HCT116 (cell line): ENCODE results near the gene CTXN3. TPM values are rescaled to one million over a fixed set of nuclear protein-coding genes. Genes with fewer than 3 reads are reported as not detected.

Experiments
- ATAC-seq: fragments of 200-7000 bp; cut with Tn5 transposase; 2 replicates; pipeline ENCODE4 v1.9.1; 2020; ENCODE audit warnings: mild to moderate bottlenecking, moderate library complexity
- BruUV-seq: library from RNA; stranded (reverse); fragments of 400-500 nt; replicated peaks from 2 replicates; lab custom pipeline; 2021; lab: Mats Ljungman, UMichigan
- CTCF ChIA-PET: fragments of 300-600 bp; sonication (Branson Sonifier 250); formaldehyde crosslinking; loops from one replicate; lab custom pipeline; 2021; ENCODE audit warnings: antibody characterized with exemption; lab: Charles Lee
- POLR2A ChIA-PET: fragments of 300-600, 350-600 bp; sonication (Branson Sonifier 250); formaldehyde crosslinking; loops from one replicate; lab custom pipeline; 2021; ENCODE audit warnings: antibody characterized with exemption; lab: Charles Lee
- RAD21 ChIA-PET, 2 experiments: fragments of 300-600 bp; sonication (Branson Sonifier 250); formaldehyde crosslinking; loops; one replicate each; lab custom pipeline; 2023; ENCODE audit warnings: low total read pairs in 2 of 2; ENCODE audit not compliant: uncharacterized antibody in 2 of 2, unreplicated experiment in 2 of 2, low non-redundant PET in 1 of 2; lab: Charles Lee
- DNase-seq: peaks from one replicate; pipeline ENCODE4 v3.0.0-alpha.2; 2010; ENCODE audit warnings: low read depth, low spot score
- H2AFZ ChIP-seq: fragments of 200-600 bp; shearing (Covaris generic), sonication (generic); 2 replicates; pipeline ENCODE4 v1.6.1; 2017; ENCODE audit warnings: low read depth, mixed run types, mixed read lengths, antibody characterized with exemption, low read length; ENCODE audit not compliant: poor library complexity, severe bottlenecking
- H3K27ac ChIP-seq: 2 replicates; pipeline ENCODE4 v1.5.1; 2012; ENCODE audit warnings: low read depth, low read length
- H3K27me3 ChIP-seq: fragments of 200-600 bp; sonication (generic); 2 replicates; pipeline ENCODE4 v1.6.1; 2016; ENCODE audit warnings: mixed run types, low read length, mixed read lengths; ENCODE audit not compliant: insufficient read depth
- H3K36me3 ChIP-seq, 2 experiments: fragments of 200-500 bp in 1 of 2; fragments of 200-600 bp in 1 of 2; sonication (Bioruptor generic) in 1 of 2; sonication (generic) in 1 of 2; 2 replicates each; pipeline versions ENCODE4 v1.5.1 to v1.6.1; 2014 to 2016; ENCODE audit warnings: low read length in 2 of 2, inconsistent platforms in 1 of 2, mixed read lengths in 1 of 2, mixed run types in 1 of 2; ENCODE audit not compliant: insufficient read depth in 2 of 2, control insufficient read depth in 1 of 2
- H3K4me1 ChIP-seq, 2 experiments: fragments of 200-600 bp in 1 of 2; sonication (generic) in 1 of 2; 2 replicates each; pipeline versions ENCODE4 v1.5.1 to v1.6.1; 2012 to 2017; ENCODE audit warnings: low read length in 2 of 2, inconsistent platforms in 1 of 2, mild to moderate bottlenecking in 1 of 2, mixed read lengths in 1 of 2, mixed run types in 1 of 2, moderate library complexity in 1 of 2; ENCODE audit not compliant: insufficient read depth in 2 of 2, control insufficient read depth in 1 of 2
- H3K4me2 ChIP-seq: fragments of 200-600 bp; sonication (generic); 2 replicates; pipeline ENCODE4 v1.6.1; 2017; ENCODE audit warnings: mixed run types, low read length, mixed read lengths
- H3K4me3 ChIP-seq, 2 experiments: fragments of 200-600 bp in 1 of 2; sonication (generic) in 1 of 2; replicated peaks in 1 of 2; 2 replicates each; pipeline ENCODE4 v1.5.1; 2011 to 2016; ENCODE audit warnings: low read length in 2 of 2, control low read depth in 1 of 2, low read depth in 1 of 2, mild to moderate bottlenecking in 1 of 2, mixed read lengths in 1 of 2, mixed run types in 1 of 2
- H3K79me2 ChIP-seq: fragments of 200-600 bp; sonication (generic); 2 replicates; pipeline ENCODE4 v1.6.1; 2017; ENCODE audit warnings: mild to moderate bottlenecking, mixed run types, low read length, moderate library complexity, mixed read lengths; ENCODE audit not compliant: insufficient read depth
- H3K9ac ChIP-seq: fragments of 200-600 bp; sonication (generic); 2 replicates; pipeline ENCODE4 v1.6.1; 2016; ENCODE audit warnings: low read length, mixed read lengths
- H3K9me2 ChIP-seq: fragments of 200-600 bp; sonication (generic), shearing (Covaris generic); 2 replicates; pipeline ENCODE4 v1.6.1; 2017; ENCODE audit warnings: mixed run types, mild to moderate bottlenecking, moderate library complexity; ENCODE audit not compliant: insufficient read depth
- H3K9me3 ChIP-seq, 2 experiments: fragments of 200-500 bp in 1 of 2; fragments of 200-600 bp in 1 of 2; sonication (Bioruptor generic) in 1 of 2; sonication (generic) in 1 of 2; 2 replicates each; pipeline ENCODE4 v1.6.1; 2014 to 2017; ENCODE audit warnings: low read length in 2 of 2, mixed read lengths in 2 of 2, inconsistent platforms in 1 of 2, low read depth in 1 of 2, mild to moderate bottlenecking in 1 of 2, mixed run types in 1 of 2, moderate library complexity in 1 of 2; ENCODE audit not compliant: control insufficient read depth in 1 of 2, insufficient read depth in 1 of 2
- H4K20me1 ChIP-seq: fragments of 200-600 bp; sonication (generic), shearing (Covaris generic); 2 replicates; pipeline ENCODE4 v1.6.1; 2017; ENCODE audit warnings: mixed run types, mild to moderate bottlenecking, moderate library complexity; ENCODE audit not compliant: insufficient read depth
- CBX3 ChIP-seq: IDR thresholded peaks from 2 replicates; pipeline ENCODE4 v1.6.1; 2012; ENCODE audit warnings: low read depth
- CEBPB ChIP-seq: IDR thresholded peaks from 2 replicates; pipeline ENCODE4 v1.6.1; 2012; ENCODE audit warnings: low read depth
- EGR1 ChIP-seq: IDR thresholded peaks from 2 replicates; pipeline ENCODE4 v1.6.1; 2012; ENCODE audit warnings: low read depth
- ELF1 ChIP-seq: IDR thresholded peaks from 2 replicates; pipeline ENCODE4 v1.6.1; 2012; ENCODE audit warnings: low read depth, borderline replicate concordance
- EZH2 ChIP-seq: fragments of 200-600 bp; sonication (generic); IDR thresholded peaks from 2 replicates; pipeline ENCODE4 v1.6.1; 2017; ENCODE audit warnings: antibody characterized with exemption, mixed run types
- EZH2phosphoT487 ChIP-seq: fragments of 200-600 bp; IDR thresholded peaks from 2 replicates; pipeline ENCODE4 v1.6.1; 2018; ENCODE audit warnings: antibody characterized with exemption, borderline replicate concordance
- FOSL1 ChIP-seq: IDR thresholded peaks from 2 replicates; pipeline ENCODE4 v1.6.1; 2012; ENCODE audit warnings: low read depth
- POLR2A ChIP-seq: IDR thresholded peaks from 2 replicates; pipeline ENCODE4 v1.7.0; 2011; ENCODE audit warnings: borderline replicate concordance; ENCODE audit not compliant: insufficient read depth, insufficient read length; ENCODE audit errors: extremely low read depth
- POLR2AphosphoS5 ChIP-seq: IDR thresholded peaks from 2 replicates; pipeline ENCODE4 v1.6.1; 2011; ENCODE audit warnings: mild to moderate bottlenecking, low read depth, low read length, moderate library complexity
- SIN3A ChIP-seq: IDR thresholded peaks from 2 replicates; pipeline ENCODE4 v1.6.1; 2012; ENCODE audit warnings: low read depth
- SP1 ChIP-seq: IDR thresholded peaks from 2 replicates; pipeline ENCODE4 v1.6.1; 2012; ENCODE audit warnings: low read depth
- SRF ChIP-seq: IDR thresholded peaks from 2 replicates; pipeline ENCODE4 v1.6.1; 2012; ENCODE audit warnings: low read depth
- TCF7L2 ChIP-seq: IDR thresholded peaks from 2 replicates; pipeline ENCODE4 v1.7.0; 2011; ENCODE audit warnings: borderline replicate concordance, inconsistent platforms; ENCODE audit not compliant: insufficient read depth, insufficient read length; ENCODE audit errors: extremely low read depth
- ZNF274 ChIP-seq: fragments of 200-500 bp; sonication (Bioruptor generic); IDR thresholded peaks from 2 replicates; pipeline ENCODE4 v1.6.1; 2014; ENCODE audit warnings: mild to moderate bottlenecking, low read depth, low read length, inconsistent platforms
- intact Hi-C: fragments of 100-400 bp; cut with micrococcal nuclease; formaldehyde crosslinking; loops from 2 replicates; pipeline ENCODE4 v1.10.0; 2022
- total RNA-seq: library from RNA; stranded (reverse); gene quantifications from one replicate; pipeline ENCODE4 v1.2.1, GENCODE V29; 2021; ENCODE audit not compliant: unreplicated experiment
- TF ChIP-seq, protein P1 (sequence below), 3 experiments: fragments of 200-600 bp in 1 of 3; sonication (generic) in 1 of 3; IDR thresholded peaks in 2 of 3; conservative IDR thresholded peaks in 1 of 3; 2 replicates each; pipeline ENCODE4 v1.5.1; 2012 to 2017; ENCODE audit warnings: low read depth in 2 of 3, low read length in 2 of 3, antibody characterized with exemption in 1 of 3, borderline replicate concordance in 1 of 3, control low read depth in 1 of 3, mild to moderate bottlenecking in 1 of 3, mixed read lengths in 1 of 3, mixed run types in 1 of 3, moderate library complexity in 1 of 3; ENCODE audit not compliant: insufficient read depth in 1 of 3
- TF ChIP-seq, protein P2 (sequence below): IDR thresholded peaks from 2 replicates; pipeline ENCODE4 v1.6.1; 2012; ENCODE audit warnings: low read depth

The CTXN3 gene
- total RNA-seq, 1 experiment from 2014 or later, result not detected

GRCh38 chr5:127705120-127705892 lies 56.4 kb downstream of the CTXN3 start:
- ChIA-PET RAD21 (no interaction called here), CTCF (no interaction called here), POLR2A (no interaction called here)
- no peak overlapping the region for H3K27ac ChIP-seq
- peak overlapping the region; percentile 24; the same call in 1 of the 2 replicates for H3K4me2 ChIP-seq
- no peaks in the 10 kb centered on the region for H3K27me3 ChIP-seq
- H3K4me3 ChIP-seq, result no peak overlapping the region
- H3K9me3 ChIP-seq, result no peaks in the 10 kb centered on the region
- no peaks in the 10 kb centered on the region for H4K20me1 ChIP-seq
- no TSS peak for BruUV-seq
- H3K9ac ChIP-seq, result no peak overlapping the region
- H2AFZ ChIP-seq, result no peak overlapping the region
- H3K9me2 ChIP-seq, result no peaks in the 10 kb centered on the region
- H3K79me2 ChIP-seq, result no peaks in the 10 kb centered on the region
- DNase-seq, result peak; percentile 10
- TF ChIP-seq POLR2AphosphoS5 (no peak), SIN3A (no peak), CEBPB (no peak), EZH2phosphoT487 (no peak), POLR2A (no peak), TCF7L2 (no peak), FOSL1 (no peak), SP1 (no peak), SRF (no peak), CBX3 (no peak), ZNF274 (no peak), EZH2 (no peak), EGR1 (no peak), ELF1 (no peak)
- TF ChIP-seq, protein P1, sequence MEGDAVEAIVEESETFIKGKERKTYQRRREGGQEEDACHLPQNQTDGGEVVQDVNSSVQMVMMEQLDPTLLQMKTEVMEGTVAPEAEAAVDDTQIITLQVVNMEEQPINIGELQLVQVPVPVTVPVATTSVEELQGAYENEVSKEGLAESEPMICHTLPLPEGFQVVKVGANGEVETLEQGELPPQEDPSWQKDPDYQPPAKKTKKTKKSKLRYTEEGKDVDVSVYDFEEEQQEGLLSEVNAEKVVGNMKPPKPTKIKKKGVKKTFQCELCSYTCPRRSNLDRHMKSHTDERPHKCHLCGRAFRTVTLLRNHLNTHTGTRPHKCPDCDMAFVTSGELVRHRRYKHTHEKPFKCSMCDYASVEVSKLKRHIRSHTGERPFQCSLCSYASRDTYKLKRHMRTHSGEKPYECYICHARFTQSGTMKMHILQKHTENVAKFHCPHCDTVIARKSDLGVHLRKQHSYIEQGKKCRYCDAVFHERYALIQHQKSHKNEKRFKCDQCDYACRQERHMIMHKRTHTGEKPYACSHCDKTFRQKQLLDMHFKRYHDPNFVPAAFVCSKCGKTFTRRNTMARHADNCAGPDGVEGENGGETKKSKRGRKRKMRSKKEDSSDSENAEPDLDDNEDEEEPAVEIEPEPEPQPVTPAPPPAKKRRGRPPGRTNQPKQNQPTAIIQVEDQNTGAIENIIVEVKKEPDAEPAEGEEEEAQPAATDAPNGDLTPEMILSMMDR (IDR thresholded peaks at IDR 0.05 in 2 of 3, conservative IDR thresholded peaks at IDR 0.05 in 1 of 3; ENCODE audit: borderline replicate concordance in 1 of 3, insufficient read depth in 1 of 3, low read depth in 2 of 3, low read length in 2 of 3), result no peak
- TF ChIP-seq, protein P2, sequence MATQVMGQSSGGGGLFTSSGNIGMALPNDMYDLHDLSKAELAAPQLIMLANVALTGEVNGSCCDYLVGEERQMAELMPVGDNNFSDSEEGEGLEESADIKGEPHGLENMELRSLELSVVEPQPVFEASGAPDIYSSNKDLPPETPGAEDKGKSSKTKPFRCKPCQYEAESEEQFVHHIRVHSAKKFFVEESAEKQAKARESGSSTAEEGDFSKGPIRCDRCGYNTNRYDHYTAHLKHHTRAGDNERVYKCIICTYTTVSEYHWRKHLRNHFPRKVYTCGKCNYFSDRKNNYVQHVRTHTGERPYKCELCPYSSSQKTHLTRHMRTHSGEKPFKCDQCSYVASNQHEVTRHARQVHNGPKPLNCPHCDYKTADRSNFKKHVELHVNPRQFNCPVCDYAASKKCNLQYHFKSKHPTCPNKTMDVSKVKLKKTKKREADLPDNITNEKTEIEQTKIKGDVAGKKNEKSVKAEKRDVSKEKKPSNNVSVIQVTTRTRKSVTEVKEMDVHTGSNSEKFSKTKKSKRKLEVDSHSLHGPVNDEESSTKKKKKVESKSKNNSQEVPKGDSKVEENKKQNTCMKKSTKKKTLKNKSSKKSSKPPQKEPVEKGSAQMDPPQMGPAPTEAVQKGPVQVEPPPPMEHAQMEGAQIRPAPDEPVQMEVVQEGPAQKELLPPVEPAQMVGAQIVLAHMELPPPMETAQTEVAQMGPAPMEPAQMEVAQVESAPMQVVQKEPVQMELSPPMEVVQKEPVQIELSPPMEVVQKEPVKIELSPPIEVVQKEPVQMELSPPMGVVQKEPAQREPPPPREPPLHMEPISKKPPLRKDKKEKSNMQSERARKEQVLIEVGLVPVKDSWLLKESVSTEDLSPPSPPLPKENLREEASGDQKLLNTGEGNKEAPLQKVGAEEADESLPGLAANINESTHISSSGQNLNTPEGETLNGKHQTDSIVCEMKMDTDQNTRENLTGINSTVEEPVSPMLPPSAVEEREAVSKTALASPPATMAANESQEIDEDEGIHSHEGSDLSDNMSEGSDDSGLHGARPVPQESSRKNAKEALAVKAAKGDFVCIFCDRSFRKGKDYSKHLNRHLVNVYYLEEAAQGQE, result no peak
- ATAC-seq, result no peak
- peaks cover 4 to 8% of the 10 kb centered on the region in 2 experiments; a peak in 3 of 4 replicates for H3K4me1 ChIP-seq
- intact Hi-C loops, result no loop called here
- no peaks in the 10 kb centered on the region for H3K36me3 ChIP-seq
